ENCODE data around the gene GALNT17.
"Not testable (repeated sequence)": the region's sequence is repeated elsewhere in the genome, so short reads cannot be mapped to it uniquely, and the experiment has no call there.

GALNT17 gene

DNA sequence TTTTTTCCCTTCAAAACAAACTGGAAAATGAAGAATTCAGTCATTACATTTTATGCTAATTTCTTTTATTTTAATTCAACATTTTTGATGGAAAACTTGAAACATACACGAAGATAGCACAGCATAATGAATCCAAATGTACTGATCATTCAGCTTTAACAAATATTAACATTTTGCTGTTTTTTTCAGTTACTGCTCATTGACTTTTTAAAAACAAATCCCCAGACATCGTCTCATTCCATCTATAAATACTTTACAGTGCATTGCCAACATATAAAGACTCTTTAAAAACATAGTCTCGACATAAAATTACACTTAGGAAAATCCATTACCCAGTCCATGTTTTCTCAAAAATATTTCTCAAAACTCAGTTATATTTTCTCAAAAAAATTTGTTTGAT is 452.3 kb downstream of the GALNT17 start:
- DNase-seq, result no peak

DNA sequence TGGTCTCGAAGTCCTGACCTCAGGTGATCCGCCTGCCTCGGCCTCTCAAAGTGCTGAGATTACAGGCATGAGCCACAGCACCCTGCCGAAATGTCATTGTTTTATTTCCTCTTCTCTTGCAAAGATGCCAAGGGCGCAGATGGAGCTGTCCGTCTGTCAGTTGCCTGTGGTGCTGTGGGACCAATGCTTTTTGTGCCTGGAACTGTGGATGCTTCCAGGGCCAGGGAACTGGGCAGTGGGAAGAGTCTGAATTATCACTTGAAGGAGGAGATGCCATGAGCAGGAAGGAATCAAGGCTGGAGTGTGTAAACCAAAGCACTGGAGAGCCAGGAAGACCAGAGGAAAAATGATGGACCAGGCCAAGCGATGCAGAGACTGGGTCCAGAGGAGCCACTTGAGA is 459.9 kb downstream of the GALNT17 start:
- no peak for DNase-seq

DNA sequence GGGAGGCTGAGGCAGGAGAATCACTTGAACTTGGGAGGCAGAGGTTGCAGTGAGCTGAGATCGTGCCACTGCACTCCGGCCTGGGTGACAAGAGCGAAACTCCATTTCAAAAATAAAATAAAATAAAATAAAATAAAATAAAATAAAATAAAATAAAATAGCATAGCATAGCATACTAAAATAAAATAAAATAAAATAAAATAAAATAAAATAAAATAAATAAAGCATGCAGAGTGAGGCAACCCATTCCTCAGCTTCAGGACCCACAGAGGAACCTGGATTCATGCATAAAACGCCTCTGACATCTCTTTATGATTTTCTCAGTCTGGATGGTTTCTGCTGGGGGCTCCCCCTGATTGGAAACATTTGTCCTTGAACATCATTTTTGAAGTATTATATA is 460.4 kb downstream of the GALNT17 start:
- not testable (repeated sequence) for DNase-seq

DNA sequence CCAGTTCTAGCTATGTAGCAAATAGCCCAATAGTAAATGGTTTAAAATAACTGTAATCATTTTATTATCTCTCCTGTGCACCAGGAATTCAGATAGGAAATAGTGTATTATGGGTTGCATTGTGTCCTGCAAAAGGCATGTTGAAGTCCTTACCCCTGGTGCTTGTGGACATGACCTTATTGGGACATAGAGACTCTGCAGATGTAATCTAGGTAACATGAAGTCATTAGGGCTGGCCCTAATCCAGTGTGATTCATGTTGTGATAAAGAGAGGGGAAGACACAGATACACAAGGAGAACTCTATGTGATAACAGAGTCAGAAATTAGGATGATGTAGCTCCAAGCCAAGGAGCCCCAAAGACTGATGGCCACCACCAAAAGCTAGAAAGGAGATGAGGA is 462.8 kb downstream of the GALNT17 start:
- DNase-seq, result no peak

DNA sequence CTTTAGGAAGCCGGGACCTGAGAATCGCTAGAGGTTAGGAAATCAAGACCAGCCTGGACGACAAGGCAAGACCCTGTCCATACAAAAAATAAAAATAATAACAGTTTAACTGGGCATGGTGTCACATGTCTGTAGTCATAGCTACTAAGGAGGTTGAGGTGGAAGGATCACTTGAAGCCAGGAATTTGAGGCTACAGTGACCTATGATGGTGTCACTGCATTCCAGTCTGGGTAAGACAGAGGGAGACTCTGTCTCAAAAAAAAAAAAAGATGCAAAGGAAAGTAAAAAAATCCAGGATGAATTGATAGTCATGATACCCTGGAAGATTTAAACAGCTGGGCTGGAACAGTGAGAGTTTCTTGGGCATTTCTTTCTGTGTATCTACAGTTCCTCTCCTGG is 463.2 kb downstream of the GALNT17 start:
- no peak for DNase-seq

DNA sequence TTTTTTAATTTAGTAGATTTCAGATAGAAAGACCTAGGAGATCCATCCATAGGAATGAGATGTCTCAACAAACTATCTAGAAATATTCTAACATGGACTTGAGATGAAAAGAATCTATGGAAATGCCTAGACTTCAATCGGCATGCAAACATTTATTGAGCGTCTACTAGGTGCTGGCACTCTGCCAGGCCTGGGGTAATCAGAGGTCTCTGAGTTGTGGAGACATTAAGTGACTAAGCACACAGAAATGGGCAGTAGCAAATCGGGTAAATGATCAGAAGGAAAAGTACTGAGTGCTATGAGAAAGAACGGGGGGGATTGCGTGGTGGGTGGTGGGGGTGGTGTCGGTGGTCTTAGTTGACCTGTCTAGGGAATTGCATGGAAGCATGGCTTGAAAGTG is 466.6 kb downstream of the GALNT17 start:
- DNase-seq, result no peak

DNA sequence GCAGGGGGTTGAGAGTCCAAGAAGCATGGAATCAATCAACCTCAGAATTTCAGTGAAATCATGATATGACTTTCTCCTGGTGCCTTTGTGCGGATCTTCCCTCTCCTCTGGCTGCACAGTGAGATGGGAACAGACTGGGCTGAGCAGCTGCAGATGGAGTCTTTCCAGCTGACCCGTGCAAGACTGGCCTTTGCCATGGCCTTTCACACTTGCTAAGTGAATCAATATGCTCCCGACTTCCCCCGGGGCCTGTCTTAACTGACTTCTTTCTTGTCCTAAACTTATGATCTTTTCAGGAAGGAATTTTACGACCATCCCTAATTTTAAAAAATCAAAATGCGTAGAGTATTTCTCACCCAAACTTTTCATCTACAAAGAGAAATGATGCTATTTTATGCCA is 469.9 kb downstream of the GALNT17 start:
- no peak for DNase-seq

DNA sequence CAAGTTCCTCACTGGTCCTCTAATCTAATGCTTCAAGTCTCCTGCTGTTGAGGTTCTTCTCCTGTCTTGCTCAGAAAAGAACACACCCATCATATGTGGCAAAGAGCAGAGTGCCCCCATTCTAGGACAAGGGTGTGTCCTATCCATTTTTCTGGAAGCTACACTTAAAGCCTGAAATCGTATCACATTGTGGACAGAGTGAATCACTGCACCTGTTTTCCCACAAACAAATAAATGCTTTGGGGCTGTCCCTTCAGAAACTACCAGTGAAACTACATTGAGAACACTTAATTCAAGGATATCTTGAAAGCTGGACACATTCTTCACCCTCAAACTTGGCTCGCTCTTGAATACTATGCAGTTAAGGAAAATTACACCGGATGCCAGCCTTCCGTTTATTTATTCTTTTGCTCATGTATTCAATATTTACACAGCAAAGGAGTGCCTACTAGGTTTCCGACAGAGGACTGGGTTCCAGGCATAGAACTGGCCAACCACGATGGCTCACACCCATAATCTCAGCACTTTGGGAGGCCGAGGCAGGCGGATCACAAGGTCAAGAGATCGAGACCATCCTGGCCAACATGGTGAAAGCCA is 473.0 kb downstream of the GALNT17 start:
- DNase-seq, result no peak

DNA sequence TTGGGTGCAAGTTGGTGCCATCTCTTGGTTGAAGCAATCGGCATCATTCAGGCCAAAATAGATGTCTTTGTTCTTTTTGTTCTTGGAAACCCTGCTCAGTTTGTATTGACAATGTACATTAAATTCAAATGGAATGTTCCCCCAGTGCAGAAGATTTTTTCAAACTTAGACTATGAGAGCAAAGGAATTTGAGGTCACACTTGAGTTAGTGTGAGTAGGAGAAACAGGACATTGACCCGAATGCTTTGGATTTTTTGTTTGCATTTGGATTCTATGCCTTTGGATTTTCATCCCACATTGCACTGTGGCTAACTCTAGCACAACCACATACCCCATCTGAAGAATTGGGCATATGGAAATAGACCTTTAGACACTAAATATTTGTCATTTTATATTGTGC is 480.0 kb downstream of the GALNT17 start:
- no peak for DNase-seq

DNA sequence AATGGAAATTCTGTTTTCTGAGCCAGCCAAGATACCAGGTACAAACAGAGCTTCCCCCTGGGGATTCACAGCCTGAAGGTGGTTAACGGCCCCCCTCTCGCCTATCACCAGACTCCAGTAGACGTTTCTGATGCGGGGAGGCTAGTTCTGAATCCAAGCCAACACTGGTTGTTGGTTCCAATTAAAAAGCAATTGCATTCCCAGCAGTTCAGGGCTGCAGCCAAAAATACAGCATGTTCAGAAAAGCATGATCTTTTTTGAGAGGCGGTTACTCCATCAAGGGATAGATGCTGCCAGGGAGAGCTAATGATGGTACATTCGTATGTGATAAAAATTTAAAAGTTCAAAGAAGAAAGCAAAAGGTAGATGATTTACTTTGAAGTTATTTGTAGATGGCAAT is 481.0 kb downstream of the GALNT17 start:
- no peak for DNase-seq

DNA sequence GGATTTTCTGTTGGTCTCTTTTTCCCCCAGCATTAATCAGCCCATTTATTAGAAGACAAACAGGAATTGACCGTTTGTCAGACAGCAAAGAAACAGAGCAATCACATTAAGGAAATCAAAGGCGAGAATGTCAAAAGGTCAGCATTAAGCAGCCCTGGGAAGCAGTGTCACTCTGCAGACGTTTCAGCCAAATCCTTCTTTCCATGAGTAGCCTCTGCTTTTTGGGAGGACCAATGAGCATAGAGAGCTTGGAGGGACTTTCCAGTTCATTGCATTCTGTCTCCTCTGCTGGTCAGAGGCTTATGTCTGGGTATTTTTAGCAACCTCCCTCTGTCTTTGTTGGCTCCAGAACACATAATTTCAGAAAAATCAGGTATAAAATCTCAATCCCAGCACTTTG is 481.4 kb downstream of the GALNT17 start:
- no peak for DNase-seq

DNA sequence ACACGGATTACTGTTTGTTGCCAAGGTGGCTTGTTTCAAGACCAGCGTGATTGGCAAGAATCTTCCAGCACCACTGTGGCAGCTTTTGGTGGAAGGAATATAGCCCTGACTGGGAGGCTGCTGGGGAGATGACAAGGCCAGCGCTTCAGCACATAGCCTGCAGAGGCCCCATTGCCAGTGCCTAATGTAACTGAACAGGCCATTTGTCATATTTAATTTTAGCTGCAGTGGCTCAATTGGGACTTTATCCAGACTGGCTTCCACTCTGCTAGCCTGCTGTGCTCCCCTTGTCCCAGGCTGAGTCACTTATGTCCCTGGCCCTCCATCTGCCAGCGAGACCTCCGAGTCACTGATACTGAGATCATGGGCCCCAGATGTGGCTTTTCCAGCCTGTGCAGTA is 483.1 kb downstream of the GALNT17 start:
- DNase-seq, result no peak

DNA sequence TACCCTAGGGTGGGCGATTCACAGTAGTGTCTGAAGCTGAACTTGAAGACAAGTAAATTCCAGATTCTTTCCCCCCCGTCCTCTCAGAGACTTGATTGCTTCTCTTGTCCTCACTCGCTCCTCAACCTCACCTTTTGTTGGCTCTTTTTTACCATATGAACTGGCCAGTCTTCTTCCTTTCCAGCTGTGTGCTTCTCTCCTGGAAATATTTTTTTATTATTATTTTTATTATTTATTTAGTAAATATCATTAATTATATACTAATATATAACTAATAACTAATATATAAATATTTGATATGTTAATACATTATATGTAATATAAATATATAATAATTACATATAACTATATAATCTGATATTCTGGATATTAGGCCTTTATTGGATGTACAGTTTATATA is 484.3 kb downstream of the GALNT17 start:
- DNase-seq, result no peak

DNA sequence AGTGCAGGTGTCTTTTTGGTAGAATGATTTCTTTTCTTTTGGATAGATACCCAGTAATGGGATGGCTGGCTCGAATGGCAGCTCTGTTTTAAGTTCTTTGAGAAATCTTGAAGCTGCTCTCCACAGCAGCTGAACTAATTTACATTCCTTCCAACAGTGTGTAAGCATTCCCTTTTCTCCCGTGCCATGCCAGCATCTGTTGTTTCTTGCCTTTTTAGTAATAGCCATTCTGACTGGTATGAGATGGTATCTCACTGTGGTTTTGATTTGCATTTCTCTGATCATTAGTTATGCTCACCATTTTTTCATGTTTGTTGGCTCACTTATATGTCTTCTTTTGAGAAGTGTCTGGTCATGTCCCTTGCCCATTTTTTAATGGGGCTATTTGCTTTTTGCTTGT is 486.3 kb downstream of the GALNT17 start:
- no peak for DNase-seq

DNA sequence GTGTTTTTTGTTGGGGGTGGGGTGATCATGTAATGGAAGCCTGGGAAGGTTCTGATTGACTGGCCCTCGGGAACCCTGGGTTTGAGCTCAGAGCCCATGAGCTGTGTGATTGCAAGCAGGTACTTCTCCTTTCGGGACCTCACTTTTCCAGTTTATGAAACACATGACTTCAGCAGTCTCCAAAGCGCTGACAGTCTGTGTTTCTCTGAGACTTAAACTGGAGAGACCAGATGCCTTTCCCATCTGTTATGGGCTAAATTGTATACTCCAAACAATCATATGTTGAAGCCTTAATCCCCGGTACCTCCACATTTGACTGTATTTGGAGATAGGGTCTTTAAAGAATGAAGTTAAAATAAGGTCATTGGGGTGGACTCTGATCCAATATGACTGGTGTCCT is 493.6 kb downstream of the GALNT17 start:
- DNase-seq, result no peak

DNA sequence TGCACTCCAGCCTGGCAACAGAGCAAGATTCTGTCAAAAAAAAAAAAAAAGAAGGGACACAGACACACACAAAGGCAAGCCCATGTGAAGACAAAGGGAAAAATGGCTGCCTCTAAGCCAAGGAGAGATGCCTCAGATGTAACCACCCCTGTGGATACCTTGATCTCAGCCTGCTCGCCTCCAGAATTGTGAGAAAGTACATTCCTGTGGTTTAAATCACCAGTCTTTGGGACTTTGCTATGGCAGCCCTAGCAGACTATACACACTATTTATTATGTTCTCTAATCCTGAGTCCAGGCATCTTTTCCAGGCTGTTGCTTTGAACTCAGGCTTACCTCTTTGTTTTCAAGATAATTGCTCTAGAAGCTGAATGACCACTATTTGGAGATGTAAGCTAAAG is 494.3 kb downstream of the GALNT17 start:
- DNase-seq, result no peak

DNA sequence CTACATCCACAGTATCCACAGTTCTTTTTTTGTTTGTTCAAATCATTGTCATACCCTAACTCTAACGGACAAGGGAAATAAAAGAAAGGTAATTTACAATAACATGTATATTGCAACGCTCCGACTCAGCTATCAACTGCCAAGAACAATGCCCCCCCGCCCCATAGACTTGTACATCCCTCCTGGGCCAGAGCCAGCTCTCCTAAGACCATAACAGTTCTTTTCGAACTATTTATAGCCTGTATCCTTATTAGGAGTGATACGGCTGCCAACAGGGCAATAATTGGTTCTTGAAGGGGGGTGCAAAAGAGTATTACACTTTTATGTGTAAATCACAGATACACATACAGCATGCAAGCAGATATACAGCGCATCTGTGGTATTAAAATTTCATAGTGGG is 495.7 kb downstream of the GALNT17 start:
- DNase-seq, result no peak

DNA sequence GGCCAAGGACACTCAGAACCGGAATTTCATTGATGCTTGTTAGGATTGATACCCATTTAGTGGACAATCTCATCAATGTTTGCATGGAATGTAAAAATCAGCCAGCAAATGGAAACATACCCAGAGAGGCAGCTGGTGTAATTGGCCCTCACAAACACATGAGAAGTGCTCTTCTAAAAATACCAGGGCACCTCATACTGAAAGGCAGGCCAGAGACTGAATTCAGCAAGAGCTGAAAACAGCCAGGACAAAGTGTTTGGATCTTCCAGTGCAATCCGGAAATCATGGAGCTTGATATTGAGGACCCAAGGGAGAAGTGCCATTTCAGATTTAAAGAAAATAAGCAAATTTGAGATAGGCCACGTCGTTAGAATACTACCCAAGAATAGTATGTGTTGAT is 498.6 kb downstream of the GALNT17 start:
- DNase-seq, result no peak

DNA sequence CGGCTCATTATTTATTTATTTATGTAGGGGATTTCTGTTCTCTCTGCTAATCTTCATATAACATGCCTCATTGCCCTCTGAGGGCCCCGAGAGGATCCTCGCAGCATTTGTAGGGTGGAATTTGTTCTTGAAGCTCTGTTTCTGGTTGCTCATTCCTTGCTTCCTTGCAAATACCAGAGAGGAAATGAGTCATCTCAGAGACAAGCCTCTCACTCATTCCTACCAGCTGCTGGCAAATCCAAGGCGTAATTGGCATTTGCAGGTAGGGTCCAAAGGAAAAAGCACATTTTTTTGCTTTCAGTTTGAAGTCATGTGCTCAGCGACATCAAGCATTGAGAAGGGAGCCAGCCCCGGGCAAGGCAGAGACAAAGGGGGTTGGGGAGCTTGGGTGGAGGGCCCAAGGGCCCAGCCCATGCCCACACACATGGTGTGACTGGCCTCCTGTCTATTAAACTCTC is 501.6 kb downstream of the GALNT17 start:
- no peak for DNase-seq

DNA sequence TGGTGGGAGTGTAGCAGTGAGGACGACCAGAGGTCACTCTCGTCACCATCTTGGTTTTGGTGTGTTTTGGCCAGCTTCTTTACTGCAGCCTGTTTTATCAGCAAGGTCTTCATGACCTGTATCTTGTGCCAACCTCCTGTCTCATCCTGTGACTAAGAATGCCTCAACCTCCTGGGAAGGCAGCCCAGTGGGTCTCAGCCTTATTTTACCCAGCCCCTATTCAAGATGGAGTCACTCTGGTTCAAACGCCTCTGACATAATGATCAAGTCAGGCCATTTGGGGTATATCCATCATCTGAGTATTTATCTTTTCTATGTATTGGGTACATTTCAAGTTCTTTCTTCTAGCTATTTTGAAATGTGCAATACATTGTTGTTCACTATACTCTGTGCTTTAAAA is 503.9 kb downstream of the GALNT17 start:
- DNase-seq, result not testable (repeated sequence)

DNA sequence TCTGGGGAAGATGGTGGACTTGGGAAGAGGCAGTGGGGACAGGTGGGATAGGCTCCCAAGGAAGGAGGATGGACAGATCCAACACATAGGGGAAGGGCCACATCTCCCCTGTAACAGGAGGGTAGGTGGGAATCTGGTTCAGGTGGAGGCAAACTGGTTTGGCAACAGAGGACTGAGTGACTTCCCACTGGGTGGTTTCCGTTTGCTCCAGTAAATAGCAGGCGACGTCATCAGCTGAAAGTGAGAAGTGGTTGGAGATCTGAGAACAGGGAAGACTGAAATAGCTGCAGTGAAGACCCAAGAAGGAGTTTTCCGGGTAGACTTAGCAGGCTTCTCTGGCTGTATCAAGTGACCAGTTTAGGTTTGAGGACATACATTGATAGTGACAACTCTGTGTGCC is 504.4 kb downstream of the GALNT17 start:
- no peak for DNase-seq

DNA sequence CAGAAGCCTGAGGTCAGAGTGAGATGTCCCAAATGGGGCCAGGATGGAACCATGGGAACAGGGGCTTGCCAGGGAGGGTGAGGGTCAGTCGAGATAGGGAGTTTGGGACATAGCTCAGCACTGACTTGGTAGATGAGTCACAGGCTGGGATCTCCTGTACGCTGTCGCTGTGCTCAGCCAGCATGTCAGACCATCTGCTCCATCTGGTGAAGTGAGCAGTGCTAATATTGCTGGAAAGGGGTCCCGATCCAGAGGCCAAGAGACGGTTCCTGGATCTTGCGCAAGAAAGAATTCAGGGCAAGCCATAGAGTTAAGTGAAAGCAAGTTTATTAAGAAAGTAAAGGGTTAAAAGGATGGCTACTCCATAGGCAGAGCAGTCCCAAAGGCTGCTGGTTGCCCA is 505.6 kb downstream of the GALNT17 start:
- no peak for DNase-seq

DNA sequence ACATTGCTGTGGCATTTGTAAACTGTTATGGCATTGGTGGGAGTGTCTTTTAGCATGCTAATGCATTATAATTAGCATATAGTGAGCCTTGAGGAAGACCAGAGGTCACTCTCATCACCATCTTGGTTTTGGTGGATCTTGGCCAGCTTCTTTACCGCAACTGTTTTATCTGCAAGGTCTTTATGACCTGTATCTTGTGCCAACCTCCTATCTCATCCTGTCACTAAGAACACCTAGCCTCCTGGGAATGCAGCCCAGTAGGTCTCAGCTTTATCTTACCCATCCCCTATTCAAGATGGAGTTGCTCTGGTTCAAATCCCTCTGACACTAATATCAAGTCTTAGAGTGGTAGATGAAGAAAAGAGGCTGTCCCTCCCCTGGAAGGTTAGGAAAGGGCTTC is 506.2 kb downstream of the GALNT17 start:
- no peak for DNase-seq

DNA sequence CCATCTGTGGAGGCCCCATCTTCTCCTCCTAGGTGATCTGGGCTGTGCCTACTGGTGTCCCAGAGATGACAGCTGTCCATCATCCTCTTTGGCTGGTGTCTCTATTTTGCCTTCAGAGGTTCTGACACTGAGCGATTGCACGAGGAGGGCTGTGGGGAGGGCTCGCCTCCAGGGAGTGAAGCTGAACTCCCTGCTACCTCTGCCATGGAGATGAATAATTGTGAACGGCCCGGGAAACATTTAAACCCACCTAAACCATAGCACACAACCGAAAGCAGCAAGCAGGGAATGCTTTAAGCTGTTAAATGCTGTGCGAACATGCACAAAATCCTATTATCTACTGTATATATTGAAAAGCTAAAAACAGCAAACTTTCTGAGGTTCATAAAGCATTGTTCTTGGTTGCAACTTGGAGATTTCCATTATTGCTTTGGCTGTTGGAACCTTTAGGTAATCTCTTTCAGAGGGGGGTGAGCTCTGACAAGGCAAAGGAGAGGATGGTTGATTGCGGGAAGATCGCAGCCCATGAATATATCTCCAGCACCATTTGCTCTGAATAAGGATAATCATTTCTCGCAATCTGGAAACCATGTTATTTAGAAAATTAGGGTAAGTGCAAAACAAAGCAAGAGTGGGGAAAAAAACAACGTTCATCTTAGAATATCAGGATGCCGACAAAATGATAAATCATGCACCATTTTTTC is 507.6 kb downstream of the GALNT17 start:
- DNase-seq, result no peak

DNA sequence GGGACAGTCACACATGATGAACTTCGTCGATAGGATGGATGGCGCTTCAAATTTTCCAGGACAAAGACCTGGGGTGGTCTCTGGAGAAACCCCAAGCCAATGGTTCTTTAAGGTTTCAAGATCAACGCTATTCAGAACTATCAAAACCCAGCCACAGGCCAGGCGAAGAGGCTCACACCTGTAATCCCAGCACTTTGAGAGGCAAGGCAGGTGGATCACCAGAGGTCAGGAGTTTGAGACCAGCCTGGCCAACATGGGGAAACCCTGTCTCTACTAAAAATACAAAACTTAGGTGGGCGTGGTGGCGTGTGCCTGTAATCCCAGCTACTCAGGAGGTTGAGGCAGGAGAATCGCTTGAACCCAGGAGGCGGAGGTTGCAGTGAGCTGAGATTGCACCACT is 511.1 kb downstream of the GALNT17 start:
- DNase-seq, result not testable (repeated sequence)
